ENCODE measurements around the gene FIGN.

FIGN gene

GRCh38 chr2:163703386-163703785, 32.4 kb downstream of the FIGN start:
- DNase-seq = no peak

GRCh38 chr2:163701399-163702195, 34.2 kb downstream of the FIGN start:
- DNase-seq = no peak

- DNase-seq = no peak
Observed at GRCh38 chr2:163698857-163699256, 37.0 kb downstream of the FIGN start.

GRCh38 chr2:163697846-163698637, 37.8 kb downstream of the FIGN start:
- DNase-seq = no peak

GRCh38 chr2:163697429-163697828, 38.4 kb downstream of the FIGN start:
- no peak for DNase-seq

GRCh38 chr2:163693484-163693883, 42.3 kb downstream of the FIGN start:
- no peak for DNase-seq

GRCh38 chr2:163692611-163693482, 43.0 kb downstream of the FIGN start:
- DNase-seq = no peak

- no peak for DNase-seq
Observed at GRCh38 chr2:163692081-163692480, 43.7 kb downstream of the FIGN start.

- DNase-seq = no peak
Observed at GRCh38 chr2:163690896-163691295, 44.9 kb downstream of the FIGN start.

GRCh38 chr2:163687217-163687616, 48.6 kb downstream of the FIGN start:
- DNase-seq = no peak

- DNase-seq = no peak
Observed at GRCh38 chr2:163686289-163686688, 49.5 kb downstream of the FIGN start.

GRCh38 chr2:163682695-163683094, 53.1 kb downstream of the FIGN start:
- DNase-seq = no peak

GRCh38 chr2:163681745-163682144, 54.1 kb downstream of the FIGN start:
- DNase-seq = no peak

- no peak for DNase-seq
Observed at GRCh38 chr2:163675388-163675787, 60.4 kb downstream of the FIGN start.

- DNase-seq = no peak
Observed at GRCh38 chr2:163673522-163673921, 62.3 kb downstream of the FIGN start.

GRCh38 chr2:163670929-163671328, 64.9 kb downstream of the FIGN start:
- no peak for DNase-seq

- DNase-seq = no peak
Observed at GRCh38 chr2:163669506-163669905, 66.3 kb downstream of the FIGN start.

- DNase-seq = no peak
Observed at GRCh38 chr2:163667064-163667887, 68.5 kb downstream of the FIGN start.

- no peak for DNase-seq
Observed at GRCh38 chr2:163665817-163666216, 70.0 kb downstream of the FIGN start.

GRCh38 chr2:163665051-163665450, 70.8 kb downstream of the FIGN start:
- no peak for DNase-seq

GRCh38 chr2:163664610-163665009, 71.2 kb downstream of the FIGN start:
- no peak for DNase-seq

- no peak for DNase-seq
Observed at GRCh38 chr2:163662141-163662780, 73.5 kb downstream of the FIGN start.
